HUES6 (cell line): Measurements from ENCODE around the gene EMC10.

Experiments used
- H3K27ac ChIP-seq: 2 replicates; pipeline ENCODE4 v1.7.0; 2013; ENCODE audit warnings: low read depth, mild to moderate bottlenecking, low read length, inconsistent platforms
- H3K27me3 ChIP-seq: 2 replicates; pipeline ENCODE4 v1.6.1; 2013; ENCODE audit warnings: low read length; ENCODE audit not compliant: control insufficient read depth, insufficient read depth
- H3K36me3 ChIP-seq: 2 replicates; pipeline ENCODE4 v1.6.1; 2013; ENCODE audit warnings: low read length; ENCODE audit not compliant: control insufficient read depth, insufficient read depth
- H3K4me1 ChIP-seq: 2 replicates; pipeline ENCODE4 v1.6.1; 2013; ENCODE audit warnings: low read length; ENCODE audit not compliant: control insufficient read depth, insufficient read depth
- H3K4me3 ChIP-seq: 2 replicates; pipeline ENCODE4 v1.5.1; 2013; ENCODE audit warnings: low read depth, low read length
- H3K9ac ChIP-seq: one replicate; pipeline ENCODE4 v1.6.1; 2013; ENCODE audit warnings: mild to moderate bottlenecking, low read length
- H3K9me3 ChIP-seq: 2 replicates; pipeline ENCODE4 v1.6.1; 2013; ENCODE audit warnings: low read depth, low read length; ENCODE audit not compliant: control insufficient read depth, insufficient read depth

EMC10 gene

GRCh38 chr19:50536662-50537305 lies 60.5 kb downstream of the EMC10 start:
- H3K27ac ChIP-seq: no peak overlapping the region
- no peaks in the 10 kb centered on the region for H3K36me3 ChIP-seq
- H3K9me3 ChIP-seq: peaks cover 8% of the 10 kb centered on the region
- H3K27me3 ChIP-seq: no peaks in the 10 kb centered on the region
- H3K4me1 ChIP-seq: peaks cover 1% of the 10 kb centered on the region; the same call in 1 of the 2 replicates
- H3K4me3 ChIP-seq: no peak overlapping the region
- H3K9ac ChIP-seq: no peak overlapping the region

GRCh38 chr19:50537306-50537685 lies 61.0 kb downstream of the EMC10 start:
- Histone ChIP-seq H3K36me3 (no peaks in the 10 kb centered on the region), H3K27me3 (no peaks in the 10 kb centered on the region)

GRCh38 chr19:50537769-50538230 lies 61.5 kb downstream of the EMC10 start:
- H3K4me3 ChIP-seq: no peak overlapping the region
- peaks cover 5% of the 10 kb centered on the region; the same call in 1 of the 2 replicates for H3K4me1 ChIP-seq

More at GRCh38 chr19:50537306-50537685, 61.0 kb downstream of the EMC10 start:
- Histone ChIP-seq H3K4me3 (no peak overlapping the region), H3K9ac (no peak overlapping the region), H3K9me3 (peaks cover 7% of the 10 kb centered on the region), H3K27ac (no peak overlapping the region), H3K4me1 (peaks cover 5% of the 10 kb centered on the region; the same call in 1 of the 2 replicates)

More at GRCh38 chr19:50537769-50538230, 61.5 kb downstream of the EMC10 start:
- Histone ChIP-seq H3K36me3 (no peaks in the 10 kb centered on the region), H3K27me3 (no peaks in the 10 kb centered on the region), H3K9me3 (peaks cover 2% of the 10 kb centered on the region), H3K27ac (no peak overlapping the region), H3K9ac (no peak overlapping the region)
